HepG2 (cell line): ENCODE data around the gene TASP1. TPM values are rescaled to one million over a fixed set of nuclear protein-coding genes. Genes with fewer than 3 reads are reported as not detected.
A peak's percentile ranks its signal among the peaks of the same experiment; 100 is the strongest.

Experiments used
- AKAP8 ChIP-seq: sonication (generic); formaldehyde crosslinking; IDR thresholded peaks from 2 replicates; pipeline ENCODE4 v1.5.1; 2020; ENCODE audit warnings: mild to moderate bottlenecking, missing genetic modification reagents
- ETV6 ChIP-seq: sonication (generic); formaldehyde crosslinking; conservative IDR thresholded peaks from 2 replicates; pipeline ENCODE4 v1.4.0; 2020; ENCODE audit warnings: missing genetic modification reagents
- GFI1 ChIP-seq: sonication (generic); formaldehyde crosslinking; IDR thresholded peaks from 2 replicates; pipeline ENCODE4 v1.5.0; 2020; ENCODE audit warnings: missing genetic modification reagents, mild to moderate bottlenecking, borderline replicate concordance
- HDAC1 ChIP-seq: sonication (generic); formaldehyde crosslinking; IDR thresholded peaks from 2 replicates; pipeline ENCODE4 v1.5.1; 2020; ENCODE audit warnings: mild to moderate bottlenecking, missing genetic modification reagents
- HNRNPLL ChIP-seq: fragments of 200-400 bp; formaldehyde crosslinking; IDR thresholded peaks from 2 replicates; pipeline ENCODE4 v1.6.1; 2017; ENCODE audit warnings: mild to moderate bottlenecking, low read depth, low read length; ENCODE audit not compliant: poor library complexity, severe bottlenecking
- ISL2 ChIP-seq: sonication (generic); formaldehyde crosslinking; IDR thresholded peaks from 2 replicates; pipeline ENCODE4 v1.5.0; 2020; ENCODE audit warnings: missing genetic modification reagents
- KAT2B ChIP-seq: fragments of 150-350 bp; IDR thresholded peaks from 2 replicates; pipeline ENCODE4 v1.6.1; 2014; ENCODE audit warnings: low read depth, low read length, borderline replicate concordance
- KLF6 ChIP-seq: IDR thresholded peaks from 2 replicates; pipeline ENCODE4 v1.8.0; 2016; ENCODE audit warnings: missing biosample characterization, missing genetic modification reagents
- NFIC ChIP-seq: IDR thresholded peaks from 2 replicates; pipeline ENCODE4 v1.6.1; 2012; ENCODE audit warnings: mild to moderate bottlenecking, low read length, inconsistent platforms
- NR3C1 ChIP-seq: sonication (generic); formaldehyde crosslinking; IDR thresholded peaks from 2 replicates; pipeline ENCODE4 v1.4.0; 2020; ENCODE audit warnings: missing genetic modification reagents
- PAF1 ChIP-seq: IDR thresholded peaks from 2 replicates; pipeline ENCODE4 v1.6.1; 2016; ENCODE audit warnings: missing genetic modification reagents, missing compliant biosample characterization
- SETDB1 ChIP-seq: sonication (generic); formaldehyde crosslinking; IDR thresholded peaks from 2 replicates; pipeline ENCODE4 v1.5.1; 2020; ENCODE audit warnings: missing genetic modification reagents, mild to moderate bottlenecking, borderline replicate concordance
- SMAD3 ChIP-seq: sonication (generic); formaldehyde crosslinking; IDR thresholded peaks from 2 replicates; pipeline ENCODE4 v1.4.0; 2020; ENCODE audit warnings: missing genetic modification reagents
- SMARCC2 ChIP-seq: fragments of 450-650 bp; IDR thresholded peaks from 2 replicates; pipeline ENCODE4 v1.6.1; 2017; ENCODE audit warnings: antibody characterized with exemption, mild to moderate bottlenecking
- TIGD3 ChIP-seq: sonication (generic); formaldehyde crosslinking; IDR thresholded peaks from 2 replicates; pipeline ENCODE4 v1.5.1; 2020; ENCODE audit warnings: mild to moderate bottlenecking, missing genetic modification reagents, borderline replicate concordance
- XRCC5 ChIP-seq: fragments of 200-400 bp; formaldehyde crosslinking; optimal IDR thresholded peaks from 2 replicates; pipeline ENCODE3; 2017; ENCODE audit warnings: mild to moderate bottlenecking, low read length
- YEATS4 ChIP-seq: sonication (generic); formaldehyde crosslinking; IDR thresholded peaks from 2 replicates; pipeline ENCODE4 v1.4.0; 2020; ENCODE audit warnings: missing genetic modification reagents, borderline replicate concordance
- ZBTB44 ChIP-seq: sonication (generic); formaldehyde crosslinking; IDR thresholded peaks from 2 replicates; pipeline ENCODE4 v1.4.0; 2020; ENCODE audit warnings: missing genetic modification reagents
- ZC3H4 ChIP-seq: sonication (generic); formaldehyde crosslinking; IDR thresholded peaks from 2 replicates; pipeline ENCODE4 v1.4.0; 2020; ENCODE audit warnings: missing genetic modification reagents, borderline replicate concordance
- ZKSCAN5 ChIP-seq: sonication (generic); formaldehyde crosslinking; IDR thresholded peaks from 2 replicates; pipeline ENCODE4 v1.5.1; 2020; ENCODE audit warnings: mild to moderate bottlenecking, missing genetic modification reagents
- ZNF414 ChIP-seq: sonication (generic); formaldehyde crosslinking; IDR thresholded peaks from 2 replicates; pipeline ENCODE4 v1.5.0; 2020; ENCODE audit warnings: missing genetic modification reagents
- ZNF451 ChIP-seq: sonication (generic); formaldehyde crosslinking; IDR thresholded peaks from 2 replicates; pipeline ENCODE4 v1.5.0; 2020; ENCODE audit warnings: mild to moderate bottlenecking, missing genetic modification reagents
- ZNF619 ChIP-seq: sonication (generic); formaldehyde crosslinking; IDR thresholded peaks from 2 replicates; pipeline ENCODE4 v1.4.0; 2020; ENCODE audit warnings: mild to moderate bottlenecking, missing genetic modification reagents
- ZNF704 ChIP-seq: sonication (generic); formaldehyde crosslinking; IDR thresholded peaks from 2 replicates; pipeline ENCODE4 v1.8.1; 2023; ENCODE audit warnings: mild to moderate bottlenecking, inconsistent platforms, moderate library complexity, missing genetic modification reagents, borderline replicate concordance
- ZNF816 ChIP-seq: sonication (generic); formaldehyde crosslinking; IDR thresholded peaks from 2 replicates; pipeline ENCODE4 v1.8.0; 2022; ENCODE audit warnings: missing genetic modification reagents, mild to moderate bottlenecking, borderline replicate concordance
- ZNF83 ChIP-seq: sonication (generic); formaldehyde crosslinking; IDR thresholded peaks from 2 replicates; pipeline ENCODE4 v1.4.0; 2020; ENCODE audit warnings: missing genetic modification reagents, mild to moderate bottlenecking, borderline replicate concordance
- polyA plus RNA-seq, 8 experiments: library from polyadenylated mRNA; depleted of rRNA in 3 of 8; stranded (reverse) in 7 of 8; unstranded in 1 of 8; fragments of >200 nt; fragmentation: Illumina TruSeq in 4 of 8; extraction: Trizol in 4 of 8; gene quantifications; 2 replicates each; pipeline versions ENCODE4 v1.2.1 to v1.2.3, GENCODE V29; 2011 to 2016; ENCODE audit warnings: low read depth in 4 of 8, missing spikeins in 1 of 8, mixed read lengths in 1 of 8; ENCODE audit not compliant: insufficient read depth in 1 of 8
- total RNA-seq, 5 experiments: library from RNA; depleted of rRNA; stranded (reverse); fragments of >200 nt; fragmentation: Illumina TruSeq; extraction: Trizol; gene quantifications; 2 replicates each; pipeline ENCODE4 v1.2.3, GENCODE V29; 2016; ENCODE audit warnings: low read depth in 1 of 5

Gene TASP1
- total and polyA plus RNA-seq, 2 of the 13 experiments (the other 11 are each of a cell fraction or from before 2014, with no cell fraction given) = 10.0 to 25.2 TPM

- no peak for TF ChIP-seq ZBTB44 (CRISPR knock-in tag)
- no peak for TF ChIP-seq ZNF704 (CRISPR knock-in tag)
- TF ChIP-seq NR3C1 (CRISPR knock-in tag) = no peak
- no peak for TF ChIP-seq HNRNPLL
- no peak for TF ChIP-seq ZNF451 (CRISPR knock-in tag)
- no peak for TF ChIP-seq ZC3H4 (CRISPR knock-in tag)
- TF ChIP-seq ETV6 (CRISPR knock-in tag) = no peak
- TF ChIP-seq PAF1 (CRISPR knock-in tag) = no peak
- TF ChIP-seq YEATS4 = no peak
- TF ChIP-seq ISL2 (CRISPR knock-in tag) = peak; percentile 45; the same call in 1 of the 2 replicates
- no peak for TF ChIP-seq TIGD3 (CRISPR knock-in tag)
- TF ChIP-seq ZNF414 (CRISPR knock-in tag) = no peak
- TF ChIP-seq ZNF83 (CRISPR knock-in tag) = no peak
- 0 out of 2 replicates have a peak, but pooled peaks have one; percentile 12 for TF ChIP-seq ZKSCAN5
- no peak for TF ChIP-seq ZNF619 (CRISPR knock-in tag)
- TF ChIP-seq SETDB1 (CRISPR knock-in tag) = no peak
- no peak for TF ChIP-seq KAT2B
- peak; percentile 57; the same call in 1 of the 2 replicates for TF ChIP-seq SMARCC2
- TF ChIP-seq ZNF816 (CRISPR knock-in tag) = no peak
- no peak for TF ChIP-seq KLF6 (CRISPR knock-in tag)
- TF ChIP-seq HDAC1 (CRISPR knock-in tag) = no peak
- TF ChIP-seq GFI1 (CRISPR knock-in tag) = peak; percentile 67; the same call in 1 of the 2 replicates
- TF ChIP-seq XRCC5 = no peak
- peak; percentile 57; the same call in 1 of the 2 replicates for TF ChIP-seq NFIC
- no peak for TF ChIP-seq SMAD3 (CRISPR knock-in tag)
- TF ChIP-seq AKAP8 (CRISPR knock-in tag) = no peak
These were observed 208.3 kb downstream of the TASP1 start (continued) for GRCh38 chr20:13430346-13431002.
